GM18870 (cell line): Measurements from ENCODE around the gene MCRIP2.

Experiments used
- ATAC-seq: cut with Tn5 transposase; IDR thresholded peaks from one replicate; pipeline ENCODE4 v1.9.1; 2021; ENCODE audit warnings: moderate library complexity; ENCODE audit not compliant: unreplicated experiment

MCRIP2 gene

GRCh38 chr16:631808-632358 is 9.7 kb upstream of the MCRIP2 start:
- ATAC-seq, result no peak

GRCh38 chr16:632486-633335 is 8.9 kb upstream of the MCRIP2 start:
- ATAC-seq, result no peak

- no peak for ATAC-seq
Measured at GRCh38 chr16:633336-634050, 8.1 kb upstream of the MCRIP2 start.

- no peak for ATAC-seq
Measured at GRCh38 chr16:634051-634670, 7.5 kb upstream of the MCRIP2 start.

- no peak for ATAC-seq
Measured at GRCh38 chr16:634996-635395, 6.6 kb upstream of the MCRIP2 start.

GRCh38 chr16:635573-636205 is 5.9 kb upstream of the MCRIP2 start:
- no peak for ATAC-seq

GRCh38 chr16:636206-637080 is 5.2 kb upstream of the MCRIP2 start, which contains the start of gene METTL26:
Gene METTL26, minus strand, starts transcription at chr16:636305. Its CDS starts 15 bp downstream, at chr16:636290.
- ATAC-seq, result peak; percentile 49

- ATAC-seq, result no peak
Measured at GRCh38 chr16:637081-638018, 4.3 kb upstream of the MCRIP2 start.

- no peak for ATAC-seq
Measured at GRCh38 chr16:638034-638543, 3.5 kb upstream of the MCRIP2 start.

GRCh38 chr16:638836-639235 is 2.8 kb upstream of the MCRIP2 start:
- ATAC-seq, result no peak

- ATAC-seq, result no peak
Measured at GRCh38 chr16:640614-641013, 1.0 kb upstream of the MCRIP2 start.

GRCh38 chr16:642189-643049 is 791 bp downstream of the MCRIP2 start:
- ATAC-seq, result no peak

GRCh38 chr16:643050-643368 is 1.4 kb downstream of the MCRIP2 start:
- no peak for ATAC-seq

GRCh38 chr16:644556-644955 is 2.9 kb downstream of the MCRIP2 start:
- ATAC-seq, result no peak

- ATAC-seq, result no peak
Measured at GRCh38 chr16:645852-646678, 4.4 kb downstream of the MCRIP2 start.

- no peak for ATAC-seq
Measured at GRCh38 chr16:646679-647172, 5.1 kb downstream of the MCRIP2 start.
